Measurements from ENCODE around the gene TMPRSS3.

Gene TMPRSS3

GRCh38 chr21:42350927-42351426, 44.9 kb downstream of the TMPRSS3 start, which contains the start of gene TFF2:
Gene TFF2 (minus strand): TSS chr21:42350994. CDS start chr21:42350957, 37 bp downstream.
- TF ChIP-seq CTCF (IDR thresholded peaks at IDR 0.05; ENCODE audit: low read depth, low read length, missing control alignments): no peak
- DNase-seq (ENCODE audit: low read depth): no peak
- no peak within 1 kb of the TSS for H3K4me3 ChIP-seq (ENCODE audit: low read depth, low read length)

GRCh38 chr21:42350318-42350910, 45.4 kb downstream of the TMPRSS3 start:
- no peak for TF ChIP-seq CTCF (IDR thresholded peaks at IDR 0.05; ENCODE audit: low read depth, low read length, missing control alignments)
- no peak overlapping the region for H3K4me3 ChIP-seq (ENCODE audit: low read depth, low read length)
- no peak for DNase-seq (ENCODE audit: low read depth)

- H3K4me3 ChIP-seq (ENCODE audit: low read depth, low read length): no peak overlapping the region
- no peak for TF ChIP-seq CTCF (IDR thresholded peaks at IDR 0.05; ENCODE audit: low read depth, low read length, missing control alignments)
- no peak for DNase-seq (ENCODE audit: low read depth)
These were observed 46.2 kb downstream of the TMPRSS3 start for GRCh38 chr21:42349420-42350317.

- no peak for DNase-seq (ENCODE audit: low read depth)
- TF ChIP-seq CTCF (IDR thresholded peaks at IDR 0.05; ENCODE audit: low read depth, low read length, missing control alignments): no peak
- H3K4me3 ChIP-seq (ENCODE audit: low read depth, low read length): no peak overlapping the region
These were observed 47.1 kb downstream of the TMPRSS3 start for GRCh38 chr21:42348762-42349161.

- no peak for TF ChIP-seq CTCF (IDR thresholded peaks at IDR 0.05; ENCODE audit: low read depth, low read length, missing control alignments)
- H3K4me3 ChIP-seq (ENCODE audit: low read depth, low read length): no peak overlapping the region
- DNase-seq (ENCODE audit: low read depth): no peak
These were observed 48.1 kb downstream of the TMPRSS3 start for GRCh38 chr21:42347601-42348327.

- no peak for TF ChIP-seq CTCF (IDR thresholded peaks at IDR 0.05; ENCODE audit: low read depth, low read length, missing control alignments)
- no peak overlapping the region for H3K4me3 ChIP-seq (ENCODE audit: low read depth, low read length)
- no peak for DNase-seq (ENCODE audit: low read depth)
These were observed 48.8 kb downstream of the TMPRSS3 start for GRCh38 chr21:42346866-42347600.

Measured in GM12864 (cell line).